PC-9 (cell line): ENCODE measurements around the gene KLHL8.

Experiments used
- EZH2 ChIP-seq: fragments of 200-600 bp; sonication (generic); IDR thresholded peaks from 2 replicates; pipeline ENCODE4 v1.8.0; 2017; ENCODE audit warnings: antibody characterized with exemption, low read depth
- TF ChIP-seq, protein P1 (sequence below): fragments of 200-600 bp; sonication (generic); conservative IDR thresholded peaks from 2 replicates; pipeline ENCODE4 v1.6.1; 2017; ENCODE audit warnings: mixed run types, antibody characterized with exemption, mild to moderate bottlenecking, moderate library complexity

GRCh38 chr4:87196146-87196545, 24.3 kb downstream of the KLHL8 start:
- TF ChIP-seq, protein P1, sequence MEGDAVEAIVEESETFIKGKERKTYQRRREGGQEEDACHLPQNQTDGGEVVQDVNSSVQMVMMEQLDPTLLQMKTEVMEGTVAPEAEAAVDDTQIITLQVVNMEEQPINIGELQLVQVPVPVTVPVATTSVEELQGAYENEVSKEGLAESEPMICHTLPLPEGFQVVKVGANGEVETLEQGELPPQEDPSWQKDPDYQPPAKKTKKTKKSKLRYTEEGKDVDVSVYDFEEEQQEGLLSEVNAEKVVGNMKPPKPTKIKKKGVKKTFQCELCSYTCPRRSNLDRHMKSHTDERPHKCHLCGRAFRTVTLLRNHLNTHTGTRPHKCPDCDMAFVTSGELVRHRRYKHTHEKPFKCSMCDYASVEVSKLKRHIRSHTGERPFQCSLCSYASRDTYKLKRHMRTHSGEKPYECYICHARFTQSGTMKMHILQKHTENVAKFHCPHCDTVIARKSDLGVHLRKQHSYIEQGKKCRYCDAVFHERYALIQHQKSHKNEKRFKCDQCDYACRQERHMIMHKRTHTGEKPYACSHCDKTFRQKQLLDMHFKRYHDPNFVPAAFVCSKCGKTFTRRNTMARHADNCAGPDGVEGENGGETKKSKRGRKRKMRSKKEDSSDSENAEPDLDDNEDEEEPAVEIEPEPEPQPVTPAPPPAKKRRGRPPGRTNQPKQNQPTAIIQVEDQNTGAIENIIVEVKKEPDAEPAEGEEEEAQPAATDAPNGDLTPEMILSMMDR, result no peak
- TF ChIP-seq EZH2, result no peak
